ENCODE data around the gene VSTM2B.
"Not testable (repeated sequence)": the region's sequence is repeated elsewhere in the genome, so short reads cannot be mapped to it uniquely, and the experiment has no call there.

VSTM2B gene

GRCh38 chr19:29545866-29546582 lies 20.2 kb downstream of the VSTM2B start:
- DNase-seq (ENCODE audit: low spot score) = no peak

DNA sequence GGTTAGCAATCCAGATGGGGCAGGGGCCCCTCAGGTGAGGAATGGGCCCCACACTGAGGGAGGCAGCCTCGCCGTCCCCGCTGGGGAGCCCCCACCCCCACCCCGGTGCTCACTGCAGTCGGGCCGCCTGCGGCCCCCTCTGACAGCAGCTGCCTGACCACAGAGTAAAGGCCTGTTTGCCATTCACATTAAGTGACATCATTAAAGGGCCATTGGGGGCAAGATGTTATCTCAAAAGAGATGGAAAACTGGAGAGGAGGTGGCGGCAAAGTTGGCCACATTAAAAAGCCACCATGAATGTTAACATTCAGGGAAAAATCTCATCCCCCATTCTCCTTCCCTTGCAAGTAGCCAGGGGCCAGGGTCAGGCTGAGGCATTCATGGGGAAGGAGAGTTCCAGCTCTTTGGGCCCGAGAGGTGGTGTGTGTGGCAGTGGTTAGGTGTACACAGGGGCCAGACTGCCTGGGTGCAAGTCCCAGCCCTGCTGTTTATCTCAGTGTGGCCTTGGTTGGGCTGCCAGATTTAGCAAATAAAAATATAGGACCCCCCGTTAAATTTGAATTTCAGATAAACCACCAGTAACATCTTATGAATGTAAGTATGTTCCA lies 20.9 kb downstream of the VSTM2B start:
- DNase-seq (ENCODE audit: low spot score) = no peak

DNA sequence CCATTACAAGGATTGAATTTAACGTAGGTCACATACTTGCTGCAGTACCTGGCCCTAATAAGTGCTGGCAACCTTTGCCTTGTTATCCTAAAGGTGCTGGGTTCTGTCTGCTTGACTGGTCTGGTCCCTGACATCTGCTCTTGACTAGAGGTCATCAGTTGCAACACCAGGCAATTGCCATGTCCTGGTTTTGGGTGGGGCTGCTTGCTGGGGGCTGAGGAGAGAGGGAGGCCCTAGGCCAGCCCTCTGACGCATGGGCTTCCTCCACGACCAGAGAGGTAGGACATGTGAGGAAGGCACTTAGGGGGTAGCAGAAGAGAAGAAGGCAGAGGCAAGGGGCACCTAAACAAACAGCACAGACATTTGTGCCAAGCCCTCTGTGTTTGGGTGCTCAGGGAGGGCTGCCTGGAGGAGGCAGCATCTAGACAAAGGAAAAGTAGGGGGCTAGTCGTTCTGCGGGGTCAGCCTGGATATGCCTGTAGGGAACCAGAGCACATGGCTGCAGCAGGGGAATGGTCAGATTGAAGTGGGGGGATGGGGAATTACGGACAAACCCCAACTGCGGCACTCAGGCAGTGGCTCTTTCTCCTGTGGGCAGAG lies 21.7 kb downstream of the VSTM2B start:
- no peak for DNase-seq (ENCODE audit: low spot score)

DNA sequence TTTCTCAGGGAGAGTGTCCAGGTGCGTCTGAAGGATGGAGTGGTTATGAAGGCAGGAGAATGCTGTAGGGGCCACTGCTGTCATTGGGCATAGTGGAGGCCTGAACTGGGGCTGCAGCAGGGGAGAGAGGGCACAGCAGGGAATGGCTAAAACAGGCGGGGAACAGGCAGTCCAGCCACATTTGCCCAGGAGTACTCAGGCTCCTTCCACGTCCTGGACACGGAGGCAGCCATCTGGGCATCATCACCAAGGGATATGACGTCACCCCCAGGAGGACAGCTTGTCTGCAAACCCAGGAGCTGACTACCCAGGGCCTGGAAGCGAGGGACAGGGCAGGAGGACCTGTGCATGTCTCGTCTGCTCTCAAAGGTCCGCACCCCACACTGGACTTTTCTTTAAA lies 22.2 kb downstream of the VSTM2B start:
- DNase-seq (ENCODE audit: low spot score) = no peak

DNA sequence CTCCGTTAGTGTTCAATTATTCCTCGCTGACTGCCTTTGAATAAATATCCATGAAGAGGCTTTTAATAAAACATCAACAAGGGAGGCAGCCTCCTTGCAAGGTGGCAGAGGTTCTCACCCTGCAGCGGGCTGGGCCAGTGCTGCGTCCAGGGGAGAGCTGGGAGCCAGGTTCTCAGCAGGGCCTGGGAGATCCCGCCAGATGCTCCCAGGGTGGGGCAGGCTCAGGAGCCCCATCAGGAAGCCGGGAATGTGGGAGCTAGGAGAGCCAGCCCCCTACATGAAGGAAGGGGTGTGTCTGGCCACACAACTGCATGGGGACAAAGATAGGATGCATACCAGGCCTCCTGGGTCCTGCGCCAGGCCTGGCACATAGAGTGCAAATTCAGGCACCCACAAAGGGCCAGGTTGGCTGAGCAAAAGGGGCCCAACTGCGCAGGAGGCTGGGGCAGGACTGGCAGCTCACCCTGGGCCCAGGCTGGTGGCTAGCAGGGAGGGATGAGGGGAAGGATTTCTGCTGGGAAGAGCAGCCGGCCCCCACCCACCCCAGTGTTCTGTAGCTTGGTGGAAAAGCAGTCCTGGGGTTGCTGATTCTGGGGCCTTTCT lies 22.8 kb downstream of the VSTM2B start:
- DNase-seq (ENCODE audit: low spot score) = no peak

- DNase-seq (ENCODE audit: low spot score) = no peak
Measured at GRCh38 chr19:29549105-29550070, 23.6 kb downstream of the VSTM2B start.

- DNase-seq (ENCODE audit: low spot score) = no peak
Measured at GRCh38 chr19:29550896-29551295, 25.1 kb downstream of the VSTM2B start.

DNA sequence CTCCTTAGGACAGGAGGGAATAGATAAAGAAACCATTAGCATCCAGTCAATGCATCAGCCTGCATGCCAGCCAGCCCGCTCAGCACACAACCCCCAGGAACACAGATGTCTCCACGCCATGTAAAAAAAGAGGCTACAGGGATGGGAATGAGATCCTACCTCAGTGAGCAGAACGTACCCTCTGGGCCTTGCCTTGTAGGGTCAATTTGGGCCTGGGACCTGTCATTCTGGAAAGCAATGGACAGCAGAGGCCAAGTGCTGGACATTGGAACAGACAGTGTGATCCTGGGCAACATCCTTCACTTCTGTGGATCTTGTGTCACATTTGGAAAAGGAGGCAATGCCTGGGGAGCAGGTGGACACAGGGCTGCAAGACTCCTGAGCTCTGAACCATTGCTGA lies 26.0 kb downstream of the VSTM2B start:
- no peak for DNase-seq (ENCODE audit: low spot score)

DNA sequence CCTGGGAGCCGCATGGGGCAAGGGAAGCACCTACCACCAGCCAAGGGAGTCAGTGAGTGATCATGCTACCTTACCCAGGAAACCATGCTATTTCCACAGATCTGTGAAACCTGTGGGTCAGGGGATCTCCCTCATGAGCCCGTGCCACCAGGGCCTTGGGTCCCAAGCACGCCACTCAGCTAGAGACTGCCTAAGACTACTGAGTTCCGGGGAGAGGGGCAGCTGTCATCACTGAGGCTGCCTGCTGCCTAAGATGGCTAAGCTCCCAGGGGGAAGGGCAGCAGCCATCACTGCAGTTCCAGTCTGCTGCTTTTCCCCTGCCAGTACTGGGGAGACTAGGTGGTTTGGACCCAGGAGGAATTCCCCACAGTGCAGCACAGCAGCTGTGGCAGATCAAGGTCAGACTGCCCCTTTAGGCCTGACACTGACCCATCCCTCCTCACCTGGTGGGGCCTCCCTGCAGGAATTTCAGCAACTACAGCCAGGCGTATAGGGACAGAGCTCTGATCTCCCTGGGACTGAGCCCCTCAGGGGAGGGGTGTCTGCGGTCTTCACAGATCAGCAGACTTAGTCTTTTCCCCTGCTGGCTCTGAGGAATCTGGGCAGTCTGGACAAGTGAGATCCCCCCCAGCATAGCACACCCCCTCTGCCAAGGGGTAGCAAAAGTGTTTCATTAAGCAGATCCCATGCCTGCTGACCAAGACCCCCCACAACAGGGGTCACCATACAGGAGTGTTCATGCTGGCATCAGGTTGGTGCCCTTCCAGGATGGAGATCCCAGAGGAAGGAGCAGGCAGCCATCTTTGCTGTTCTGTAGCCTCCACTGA lies 26.9 kb downstream of the VSTM2B start:
- no peak for DNase-seq (ENCODE audit: low spot score)

DNA sequence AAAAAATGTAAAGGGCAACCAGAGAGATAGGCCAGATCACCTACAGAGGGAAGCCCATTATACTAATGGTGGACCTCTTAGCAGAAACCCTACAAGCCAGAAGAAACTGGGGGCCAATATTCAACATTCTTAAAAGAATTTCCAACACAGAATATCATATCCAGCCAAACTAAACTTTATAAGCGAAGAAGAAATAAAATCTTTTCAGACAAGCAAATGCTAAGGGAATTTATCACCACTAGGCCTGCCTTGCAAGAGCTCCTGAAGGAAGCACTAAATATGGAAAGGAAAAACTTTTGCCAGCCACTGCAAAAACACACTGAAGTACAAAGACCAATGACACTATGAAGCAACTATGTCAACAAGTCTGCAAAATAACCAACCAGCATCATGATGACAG lies 28.4 kb downstream of the VSTM2B start:
- DNase-seq (ENCODE audit: low spot score) = no peak

GRCh38 chr19:29559110-29559509 lies 33.3 kb downstream of the VSTM2B start:
- not testable (repeated sequence) for DNase-seq (ENCODE audit: low spot score)

- DNase-seq (ENCODE audit: low spot score) = no peak
Measured at GRCh38 chr19:29559743-29560142, 33.9 kb downstream of the VSTM2B start.

GRCh38 chr19:29560313-29561075 lies 34.7 kb downstream of the VSTM2B start:
- DNase-seq (ENCODE audit: low spot score) = no peak

DNA sequence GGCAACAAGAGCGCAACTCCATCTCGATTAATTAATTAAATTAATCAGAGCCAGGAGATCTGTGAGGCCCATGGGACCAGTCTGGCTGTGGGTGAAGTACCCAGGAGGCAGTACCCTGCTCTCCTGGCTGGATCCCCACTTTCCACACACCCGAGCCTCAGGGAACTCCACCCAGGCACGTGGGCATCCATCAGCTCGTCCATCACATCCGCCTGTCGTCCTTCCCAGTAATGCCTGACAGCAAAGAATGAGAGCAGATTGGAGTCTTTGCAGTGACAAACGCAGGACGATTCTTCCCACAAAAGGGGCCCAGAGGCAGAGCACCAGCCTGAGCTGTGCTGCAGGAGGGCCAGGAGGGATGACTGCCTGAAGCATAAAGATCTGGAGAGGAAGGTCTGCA lies 35.8 kb downstream of the VSTM2B start:
- DNase-seq (ENCODE audit: low spot score) = no peak

DNA sequence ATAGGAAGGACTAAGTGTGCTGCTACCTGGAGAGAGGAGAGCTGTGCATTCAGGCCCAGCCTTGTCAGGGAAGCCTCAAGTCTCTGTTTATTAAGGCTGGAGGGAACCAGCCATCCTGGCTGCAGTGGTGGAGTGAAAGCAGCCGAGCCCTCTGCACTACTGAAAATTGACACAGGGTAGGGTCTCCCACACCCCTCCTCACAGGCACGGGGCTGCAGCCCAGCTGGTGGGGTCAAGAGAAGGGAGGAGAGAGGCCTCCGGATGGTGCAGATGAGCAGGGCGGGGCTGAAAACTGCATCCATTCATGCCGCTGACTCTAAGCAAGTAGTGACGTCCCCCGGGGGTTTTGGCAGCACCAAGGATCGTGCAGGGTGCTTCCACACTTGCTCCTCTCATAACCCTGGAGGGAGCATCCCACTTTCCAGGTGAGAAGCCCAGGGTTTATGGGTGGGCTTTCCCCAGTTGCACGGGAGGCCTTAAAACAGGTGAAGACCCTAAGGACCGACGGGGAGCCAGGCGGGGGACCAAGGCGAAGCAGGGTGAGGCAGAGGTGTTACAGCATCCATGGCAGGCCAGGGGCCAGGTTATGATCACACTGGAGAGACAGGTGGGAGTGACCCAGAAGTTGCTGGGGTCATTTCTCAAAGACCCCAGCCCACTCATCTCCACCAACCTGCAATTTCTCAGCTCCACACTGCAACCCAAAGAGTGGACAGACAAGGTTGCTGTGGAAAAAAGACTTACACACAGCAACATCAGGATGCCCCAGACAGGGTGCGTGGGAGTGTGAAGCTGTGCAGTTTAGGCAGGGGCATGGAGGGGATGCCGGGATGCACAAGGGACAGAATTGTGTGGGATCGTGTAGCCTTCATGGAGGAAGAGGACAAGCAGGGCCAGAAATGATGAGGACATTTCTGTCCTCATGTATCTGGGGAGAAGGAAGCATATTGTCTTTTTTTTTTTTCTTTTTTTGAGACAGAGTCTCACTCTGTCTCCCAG lies 36.8 kb downstream of the VSTM2B start:
- DNase-seq (ENCODE audit: low spot score) = no peak

DNA sequence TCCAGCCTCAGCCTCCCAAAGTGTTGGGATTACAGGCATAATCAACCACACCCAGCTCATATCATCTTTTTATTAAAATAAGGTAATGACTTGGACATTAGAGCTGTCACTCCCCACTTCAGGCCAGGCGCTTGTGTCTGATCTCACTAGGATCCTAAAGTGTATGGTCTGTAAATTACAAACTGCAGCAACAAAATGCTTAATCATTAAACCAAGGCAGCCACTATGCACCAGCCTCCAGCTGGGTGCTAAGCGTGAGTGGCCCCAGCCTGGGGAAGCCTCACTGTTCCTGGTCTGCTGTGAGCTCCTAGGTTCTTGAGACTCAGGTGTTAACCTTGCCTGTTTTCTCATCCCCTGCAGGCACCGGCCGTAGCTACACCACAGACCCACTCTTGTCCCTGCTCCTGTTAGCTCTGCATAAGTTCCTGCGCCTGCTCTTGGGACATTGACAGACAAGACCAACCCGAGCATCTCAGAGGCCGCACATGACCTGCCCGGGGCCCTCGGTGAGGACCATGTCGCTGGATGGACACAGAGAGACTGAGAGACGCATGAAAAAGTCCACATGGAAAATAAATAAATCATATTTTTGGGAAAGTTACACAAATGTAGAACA lies 37.8 kb downstream of the VSTM2B start:
- DNase-seq (ENCODE audit: low spot score) = no peak

DNA sequence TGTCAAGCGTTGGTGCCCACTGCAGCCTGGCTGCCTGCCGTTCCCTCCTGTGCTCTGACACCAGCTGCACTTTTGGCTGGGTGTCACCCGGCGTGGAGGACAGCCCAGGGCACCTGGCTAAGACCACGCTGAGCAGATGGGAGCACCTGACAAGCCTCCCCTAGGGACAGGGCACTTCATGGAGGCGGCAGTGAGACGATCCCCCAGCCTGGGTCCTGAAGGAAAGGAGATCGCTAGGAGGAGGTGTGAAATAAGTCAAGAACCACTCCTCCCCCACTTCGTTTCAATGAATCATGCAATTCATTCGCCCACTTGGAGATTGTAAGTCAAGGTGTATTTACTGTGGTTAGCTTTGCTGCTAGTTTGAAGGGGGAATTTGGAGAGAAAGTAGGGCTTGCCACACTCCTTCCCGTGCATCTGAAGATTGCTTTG lies 38.8 kb downstream of the VSTM2B start:
- DNase-seq (ENCODE audit: low spot score) = no peak

- DNase-seq (ENCODE audit: low spot score) = no peak
Measured at GRCh38 chr19:29565171-29565570, 39.4 kb downstream of the VSTM2B start.

Measured in globus pallidus (tissue), 1 donor.